ENCODE measurements around the gene STK32C.

DNA sequence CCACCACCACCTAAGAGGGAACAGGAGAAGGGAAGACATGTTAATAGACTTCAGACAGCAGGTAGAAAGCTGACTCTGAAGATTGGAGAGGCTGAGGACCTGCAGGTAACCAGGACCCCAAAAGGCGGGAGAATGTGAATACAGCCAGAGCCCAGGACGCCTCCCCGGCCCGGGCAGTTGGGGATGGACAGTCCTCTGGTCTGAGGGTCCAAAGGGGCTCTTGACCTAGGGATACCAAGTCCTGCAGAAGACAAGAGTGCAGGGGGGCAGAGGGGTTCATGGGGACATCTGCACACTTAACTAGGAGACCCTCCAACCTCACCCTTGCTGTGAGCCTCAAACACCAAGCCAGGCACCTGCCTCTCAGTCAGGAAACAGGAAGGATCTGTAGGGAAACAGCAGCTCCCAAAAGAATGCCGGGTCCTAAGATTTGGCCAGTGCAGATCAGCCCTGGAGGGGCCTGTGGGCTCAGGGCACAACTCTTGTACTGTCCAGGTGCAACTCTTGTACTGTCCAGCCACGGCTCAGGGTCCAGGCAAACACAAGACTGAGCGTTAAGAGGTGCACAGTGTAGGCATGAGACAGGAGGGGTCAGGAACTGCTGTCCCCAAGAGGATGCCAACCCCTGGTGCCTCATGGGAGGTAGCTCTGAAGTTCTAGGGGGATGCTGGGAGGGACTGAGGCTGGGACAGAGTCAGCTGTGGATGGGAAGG lies 2.3 kb upstream of the STK32C start:
- TF ChIP-seq, protein P1, sequence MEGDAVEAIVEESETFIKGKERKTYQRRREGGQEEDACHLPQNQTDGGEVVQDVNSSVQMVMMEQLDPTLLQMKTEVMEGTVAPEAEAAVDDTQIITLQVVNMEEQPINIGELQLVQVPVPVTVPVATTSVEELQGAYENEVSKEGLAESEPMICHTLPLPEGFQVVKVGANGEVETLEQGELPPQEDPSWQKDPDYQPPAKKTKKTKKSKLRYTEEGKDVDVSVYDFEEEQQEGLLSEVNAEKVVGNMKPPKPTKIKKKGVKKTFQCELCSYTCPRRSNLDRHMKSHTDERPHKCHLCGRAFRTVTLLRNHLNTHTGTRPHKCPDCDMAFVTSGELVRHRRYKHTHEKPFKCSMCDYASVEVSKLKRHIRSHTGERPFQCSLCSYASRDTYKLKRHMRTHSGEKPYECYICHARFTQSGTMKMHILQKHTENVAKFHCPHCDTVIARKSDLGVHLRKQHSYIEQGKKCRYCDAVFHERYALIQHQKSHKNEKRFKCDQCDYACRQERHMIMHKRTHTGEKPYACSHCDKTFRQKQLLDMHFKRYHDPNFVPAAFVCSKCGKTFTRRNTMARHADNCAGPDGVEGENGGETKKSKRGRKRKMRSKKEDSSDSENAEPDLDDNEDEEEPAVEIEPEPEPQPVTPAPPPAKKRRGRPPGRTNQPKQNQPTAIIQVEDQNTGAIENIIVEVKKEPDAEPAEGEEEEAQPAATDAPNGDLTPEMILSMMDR (IDR thresholded peaks at IDR 0.05) = no peak
- no peak for TF ChIP-seq POLR2A (IDR thresholded peaks at IDR 0.05)
